ENCODE measurements around the gene PPIE. TPM values are rescaled to one million over a fixed set of nuclear protein-coding genes. Genes with fewer than 3 reads are reported as not detected.

PPIE gene
- total RNA-seq, 1 experiment from 2014 or later, result 42.5 TPM

DNA sequence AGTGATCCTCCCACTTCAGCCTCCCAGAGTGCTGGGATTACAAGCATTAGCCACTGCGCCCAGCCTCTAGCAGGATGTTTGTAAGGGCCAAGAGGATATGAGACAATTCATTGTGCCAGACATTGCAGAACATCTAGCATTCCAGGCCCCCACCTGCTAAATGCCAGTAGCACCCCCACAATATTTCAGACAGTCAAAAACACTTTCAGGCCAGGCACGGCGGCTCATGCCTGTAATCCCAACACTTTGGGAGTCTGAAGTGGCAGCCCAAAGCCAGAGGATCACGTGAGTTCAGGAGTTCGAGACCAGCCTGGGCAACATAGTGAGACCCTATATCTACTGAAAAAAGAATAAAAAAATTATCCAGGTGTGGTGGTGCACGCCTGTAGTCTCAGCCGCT lies 12.9 kb downstream of the PPIE start:
- no peak for ATAC-seq
- CTCF ChIA-PET, result no interaction called here

DNA sequence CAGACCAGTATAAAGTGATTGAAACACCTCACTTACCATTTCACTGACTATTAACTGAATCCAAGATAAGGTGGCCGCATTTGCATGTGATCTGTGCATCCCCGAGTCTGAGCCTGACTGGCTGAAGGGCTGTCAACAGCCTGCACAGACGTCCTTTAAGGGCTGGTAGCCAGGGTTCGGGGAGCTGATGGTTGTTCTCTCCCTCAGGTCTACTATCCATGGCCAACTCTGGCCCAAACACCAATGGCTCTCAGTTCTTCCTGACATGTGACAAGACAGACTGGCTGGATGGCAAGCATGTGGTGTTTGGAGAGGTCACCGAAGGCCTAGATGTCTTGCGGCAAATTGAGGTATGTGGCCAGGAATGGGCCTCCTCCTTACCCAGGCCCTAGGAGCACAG lies 14.0 kb downstream of the PPIE start:
- CTCF ChIA-PET, result no interaction called here
- no peak for ATAC-seq
- peaks cover 63% of the 10 kb centered on the region for H3K36me3 Mint-ChIP-seq
- H3K4me3 Mint-ChIP-seq, result no peak overlapping the region
- POLR2A ChIA-PET, result no interaction called here
- H3K27me3 Mint-ChIP-seq (ENCODE audit: low read depth), result no peaks in the 10 kb centered on the region
- no peaks in the 10 kb centered on the region for H3K9me3 Mint-ChIP-seq
- no peak overlapping the region for H3K27ac Mint-ChIP-seq
- no peaks in the 10 kb centered on the region for H3K4me1 Mint-ChIP-seq
- no peak for DNase-seq (ENCODE audit: low spot score)
- no peak for TF ChIP-seq ZNF416 (CRISPR knock-in tag; IDR thresholded peaks at IDR 0.05)
- no peak for TF ChIP-seq SMAD3 (CRISPR knock-in tag; IDR thresholded peaks at IDR 0.05; ENCODE audit: borderline replicate concordance)
- no peak for TF ChIP-seq MXD4 (CRISPR knock-in tag; IDR thresholded peaks at IDR 0.05; ENCODE audit: borderline replicate concordance)
- TF ChIP-seq ZNF317 (CRISPR knock-in tag; IDR thresholded peaks at IDR 0.05; ENCODE audit: borderline replicate concordance, low read depth), result no peak
- TF ChIP-seq, protein P1, sequence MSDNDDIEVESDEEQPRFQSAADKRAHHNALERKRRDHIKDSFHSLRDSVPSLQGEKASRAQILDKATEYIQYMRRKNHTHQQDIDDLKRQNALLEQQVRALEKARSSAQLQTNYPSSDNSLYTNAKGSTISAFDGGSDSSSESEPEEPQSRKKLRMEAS (CRISPR knock-in tag; IDR thresholded peaks at IDR 0.05), result no peak
- no peak for TF ChIP-seq SMAD4 (CRISPR knock-in tag; IDR thresholded peaks at IDR 0.05)
- TF ChIP-seq, protein P2, sequence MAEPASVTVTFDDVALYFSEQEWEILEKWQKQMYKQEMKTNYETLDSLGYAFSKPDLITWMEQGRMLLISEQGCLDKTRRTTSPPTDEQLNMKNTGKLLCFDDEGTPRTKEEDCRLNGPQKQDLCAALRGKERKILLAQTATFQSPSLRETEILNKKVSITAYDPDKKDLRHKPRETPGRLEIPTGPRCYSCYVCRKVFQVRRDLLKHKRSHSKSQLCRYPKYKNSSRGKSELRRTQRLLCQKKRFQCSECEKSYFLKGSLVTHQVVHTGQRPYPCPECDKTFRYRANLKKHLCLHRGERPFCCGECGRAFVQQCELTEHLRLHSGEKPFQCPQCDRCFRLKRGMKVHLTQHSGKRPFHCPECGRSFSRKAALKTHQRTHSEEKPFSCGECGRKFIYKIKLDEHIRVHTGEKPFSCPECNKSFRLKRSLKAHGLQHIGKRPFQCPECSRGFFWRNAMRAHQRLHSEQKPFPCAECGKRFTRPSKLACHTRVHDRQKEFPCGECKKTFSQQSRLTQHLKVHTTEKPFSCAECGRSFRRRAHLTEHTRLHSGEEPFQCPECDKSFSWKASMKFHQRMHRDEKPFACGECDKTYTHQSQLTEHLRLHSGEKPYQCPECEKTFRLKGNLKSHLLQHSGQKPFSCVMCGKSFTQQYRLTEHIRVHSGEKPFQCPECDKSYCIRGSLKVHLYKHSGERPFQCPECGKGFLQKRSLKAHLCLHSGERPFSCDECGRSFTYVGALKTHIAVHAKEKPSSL (CRISPR knock-in tag; conservative IDR thresholded peaks at IDR 0.05), result no peak
- TF ChIP-seq ZBTB21 (CRISPR knock-in tag; IDR thresholded peaks at IDR 0.05; ENCODE audit: borderline replicate concordance), result no peak
- TF ChIP-seq, protein P3, sequence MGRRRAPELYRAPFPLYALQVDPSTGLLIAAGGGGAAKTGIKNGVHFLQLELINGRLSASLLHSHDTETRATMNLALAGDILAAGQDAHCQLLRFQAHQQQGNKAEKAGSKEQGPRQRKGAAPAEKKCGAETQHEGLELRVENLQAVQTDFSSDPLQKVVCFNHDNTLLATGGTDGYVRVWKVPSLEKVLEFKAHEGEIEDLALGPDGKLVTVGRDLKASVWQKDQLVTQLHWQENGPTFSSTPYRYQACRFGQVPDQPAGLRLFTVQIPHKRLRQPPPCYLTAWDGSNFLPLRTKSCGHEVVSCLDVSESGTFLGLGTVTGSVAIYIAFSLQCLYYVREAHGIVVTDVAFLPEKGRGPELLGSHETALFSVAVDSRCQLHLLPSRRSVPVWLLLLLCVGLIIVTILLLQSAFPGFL (CRISPR knock-in tag; IDR thresholded peaks at IDR 0.05; ENCODE audit: borderline replicate concordance), result no peak
- no peak for TF ChIP-seq JUN (CRISPR knock-in tag; IDR thresholded peaks at IDR 0.05)
- TF ChIP-seq, protein P4, sequence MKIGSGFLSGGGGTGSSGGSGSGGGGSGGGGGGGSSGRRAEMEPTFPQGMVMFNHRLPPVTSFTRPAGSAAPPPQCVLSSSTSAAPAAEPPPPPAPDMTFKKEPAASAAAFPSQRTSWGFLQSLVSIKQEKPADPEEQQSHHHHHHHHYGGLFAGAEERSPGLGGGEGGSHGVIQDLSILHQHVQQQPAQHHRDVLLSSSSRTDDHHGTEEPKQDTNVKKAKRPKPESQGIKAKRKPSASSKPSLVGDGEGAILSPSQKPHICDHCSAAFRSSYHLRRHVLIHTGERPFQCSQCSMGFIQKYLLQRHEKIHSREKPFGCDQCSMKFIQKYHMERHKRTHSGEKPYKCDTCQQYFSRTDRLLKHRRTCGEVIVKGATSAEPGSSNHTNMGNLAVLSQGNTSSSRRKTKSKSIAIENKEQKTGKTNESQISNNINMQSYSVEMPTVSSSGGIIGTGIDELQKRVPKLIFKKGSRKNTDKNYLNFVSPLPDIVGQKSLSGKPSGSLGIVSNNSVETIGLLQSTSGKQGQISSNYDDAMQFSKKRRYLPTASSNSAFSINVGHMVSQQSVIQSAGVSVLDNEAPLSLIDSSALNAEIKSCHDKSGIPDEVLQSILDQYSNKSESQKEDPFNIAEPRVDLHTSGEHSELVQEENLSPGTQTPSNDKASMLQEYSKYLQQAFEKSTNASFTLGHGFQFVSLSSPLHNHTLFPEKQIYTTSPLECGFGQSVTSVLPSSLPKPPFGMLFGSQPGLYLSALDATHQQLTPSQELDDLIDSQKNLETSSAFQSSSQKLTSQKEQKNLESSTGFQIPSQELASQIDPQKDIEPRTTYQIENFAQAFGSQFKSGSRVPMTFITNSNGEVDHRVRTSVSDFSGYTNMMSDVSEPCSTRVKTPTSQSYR (CRISPR knock-in tag; IDR thresholded peaks at IDR 0.05), result no peak
- TF ChIP-seq, protein P5, sequence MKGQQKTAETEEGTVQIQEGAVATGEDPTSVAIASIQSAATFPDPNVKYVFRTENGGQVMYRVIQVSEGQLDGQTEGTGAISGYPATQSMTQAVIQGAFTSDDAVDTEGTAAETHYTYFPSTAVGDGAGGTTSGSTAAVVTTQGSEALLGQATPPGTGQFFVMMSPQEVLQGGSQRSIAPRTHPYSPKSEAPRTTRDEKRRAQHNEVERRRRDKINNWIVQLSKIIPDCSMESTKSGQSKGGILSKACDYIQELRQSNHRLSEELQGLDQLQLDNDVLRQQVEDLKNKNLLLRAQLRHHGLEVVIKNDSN (CRISPR knock-in tag; IDR thresholded peaks at IDR 0.05), result no peak
- no peak for TF ChIP-seq EMX1 (CRISPR knock-in tag; IDR thresholded peaks at IDR 0.05)
- TF ChIP-seq NR3C1 (CRISPR knock-in tag; conservative IDR thresholded peaks at IDR 0.05; ENCODE audit: low read depth), result no peak
- TF ChIP-seq, protein P6, sequence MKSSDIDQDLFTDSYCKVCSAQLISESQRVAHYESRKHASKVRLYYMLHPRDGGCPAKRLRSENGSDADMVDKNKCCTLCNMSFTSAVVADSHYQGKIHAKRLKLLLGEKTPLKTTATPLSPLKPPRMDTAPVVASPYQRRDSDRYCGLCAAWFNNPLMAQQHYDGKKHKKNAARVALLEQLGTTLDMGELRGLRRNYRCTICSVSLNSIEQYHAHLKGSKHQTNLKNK (CRISPR knock-in tag; IDR thresholded peaks at IDR 0.05), result no peak

More for the DNA sequence above, 12.9 kb downstream of the PPIE start:
- TF ChIP-seq, protein P7, sequence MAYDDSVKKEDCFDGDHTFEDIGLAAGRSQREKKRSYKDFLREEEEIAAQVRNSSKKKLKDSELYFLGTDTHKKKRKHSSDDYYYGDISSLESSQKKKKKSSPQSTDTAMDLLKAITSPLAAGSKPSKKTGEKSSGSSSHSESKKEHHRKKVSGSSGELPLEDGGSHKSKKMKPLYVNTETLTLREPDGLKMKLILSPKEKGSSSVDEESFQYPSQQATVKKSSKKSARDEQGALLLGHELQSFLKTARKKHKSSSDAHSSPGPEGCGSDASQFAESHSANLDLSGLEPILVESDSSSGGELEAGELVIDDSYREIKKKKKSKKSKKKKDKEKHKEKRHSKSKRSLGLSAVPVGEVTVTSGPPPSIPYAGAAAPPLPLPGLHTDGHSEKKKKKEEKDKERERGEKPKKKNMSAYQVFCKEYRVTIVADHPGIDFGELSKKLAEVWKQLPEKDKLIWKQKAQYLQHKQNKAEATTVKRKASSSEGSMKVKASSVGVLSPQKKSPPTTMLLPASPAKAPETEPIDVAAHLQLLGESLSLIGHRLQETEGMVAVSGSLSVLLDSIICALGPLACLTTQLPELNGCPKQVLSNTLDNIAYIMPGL (CRISPR knock-in tag; IDR thresholded peaks at IDR 0.05), result no peak
- TF ChIP-seq, protein P8, sequence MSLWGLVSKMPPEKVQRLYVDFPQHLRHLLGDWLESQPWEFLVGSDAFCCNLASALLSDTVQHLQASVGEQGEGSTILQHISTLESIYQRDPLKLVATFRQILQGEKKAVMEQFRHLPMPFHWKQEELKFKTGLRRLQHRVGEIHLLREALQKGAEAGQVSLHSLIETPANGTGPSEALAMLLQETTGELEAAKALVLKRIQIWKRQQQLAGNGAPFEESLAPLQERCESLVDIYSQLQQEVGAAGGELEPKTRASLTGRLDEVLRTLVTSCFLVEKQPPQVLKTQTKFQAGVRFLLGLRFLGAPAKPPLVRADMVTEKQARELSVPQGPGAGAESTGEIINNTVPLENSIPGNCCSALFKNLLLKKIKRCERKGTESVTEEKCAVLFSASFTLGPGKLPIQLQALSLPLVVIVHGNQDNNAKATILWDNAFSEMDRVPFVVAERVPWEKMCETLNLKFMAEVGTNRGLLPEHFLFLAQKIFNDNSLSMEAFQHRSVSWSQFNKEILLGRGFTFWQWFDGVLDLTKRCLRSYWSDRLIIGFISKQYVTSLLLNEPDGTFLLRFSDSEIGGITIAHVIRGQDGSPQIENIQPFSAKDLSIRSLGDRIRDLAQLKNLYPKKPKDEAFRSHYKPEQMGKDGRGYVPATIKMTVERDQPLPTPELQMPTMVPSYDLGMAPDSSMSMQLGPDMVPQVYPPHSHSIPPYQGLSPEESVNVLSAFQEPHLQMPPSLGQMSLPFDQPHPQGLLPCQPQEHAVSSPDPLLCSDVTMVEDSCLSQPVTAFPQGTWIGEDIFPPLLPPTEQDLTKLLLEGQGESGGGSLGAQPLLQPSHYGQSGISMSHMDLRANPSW (CRISPR knock-in tag; conservative IDR thresholded peaks at IDR 0.05; ENCODE audit: low read depth), result no peak
- TF ChIP-seq, protein P9, sequence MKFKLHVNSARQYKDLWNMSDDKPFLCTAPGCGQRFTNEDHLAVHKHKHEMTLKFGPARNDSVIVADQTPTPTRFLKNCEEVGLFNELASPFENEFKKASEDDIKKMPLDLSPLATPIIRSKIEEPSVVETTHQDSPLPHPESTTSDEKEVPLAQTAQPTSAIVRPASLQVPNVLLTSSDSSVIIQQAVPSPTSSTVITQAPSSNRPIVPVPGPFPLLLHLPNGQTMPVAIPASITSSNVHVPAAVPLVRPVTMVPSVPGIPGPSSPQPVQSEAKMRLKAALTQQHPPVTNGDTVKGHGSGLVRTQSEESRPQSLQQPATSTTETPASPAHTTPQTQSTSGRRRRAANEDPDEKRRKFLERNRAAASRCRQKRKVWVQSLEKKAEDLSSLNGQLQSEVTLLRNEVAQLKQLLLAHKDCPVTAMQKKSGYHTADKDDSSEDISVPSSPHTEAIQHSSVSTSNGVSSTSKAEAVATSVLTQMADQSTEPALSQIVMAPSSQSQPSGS (CRISPR knock-in tag; IDR thresholded peaks at IDR 0.05; ENCODE audit: borderline replicate concordance, low read depth), result no peak
- TF ChIP-seq ZNF263 (CRISPR knock-in tag; IDR thresholded peaks at IDR 0.05; ENCODE audit: low read depth), result no peak
- TF ChIP-seq NFATC4 (CRISPR knock-in tag; IDR thresholded peaks at IDR 0.05), result no peak
- no peak for TF ChIP-seq FOXJ3 (CRISPR knock-in tag; IDR thresholded peaks at IDR 0.05; ENCODE audit: borderline replicate concordance)
- TF ChIP-seq NR2C2 (CRISPR knock-in tag; IDR thresholded peaks at IDR 0.05), result no peak
- Mint-ChIP-seq H3K27me3 (ENCODE audit: low read depth) (no peaks in the 10 kb centered on the region), H3K9me3 (no peaks in the 10 kb centered on the region), H3K4me1 (no peaks in the 10 kb centered on the region), H3K4me3 (no peak overlapping the region), H3K36me3 (peaks cover 67% of the 10 kb centered on the region), H3K27ac (no peak overlapping the region)
- POLR2A ChIA-PET, result no interaction called here
- DNase-seq (ENCODE audit: low spot score), result no peak
